Measurements from ENCODE around the gene DVL1. TPM values are rescaled to one million over a fixed set of nuclear protein-coding genes. Genes with fewer than 3 reads are reported as not detected.

DVL1 gene
- polyA plus RNA-seq, 3 donors, result 0.41 to 29.8 (median 0.55) TPM

DNA sequence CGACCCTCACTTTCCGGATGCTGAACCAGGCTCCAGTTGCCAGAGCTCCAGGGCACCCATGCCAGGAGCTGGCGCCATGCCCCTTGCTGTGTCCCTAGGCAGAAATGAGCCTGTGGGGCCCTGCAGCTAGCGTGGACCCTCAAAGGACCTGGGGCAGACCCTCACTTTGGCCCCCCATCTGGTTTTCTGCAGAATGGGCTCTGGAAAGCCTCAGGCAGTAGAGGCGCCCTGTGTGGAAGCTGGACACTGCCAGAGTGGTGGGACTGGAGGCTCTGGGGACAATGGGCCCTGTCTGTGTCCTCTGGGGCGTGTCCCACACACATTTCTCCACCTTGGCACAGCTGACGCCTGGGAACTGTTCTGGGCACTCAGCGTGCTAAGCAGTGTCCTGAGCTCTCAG lies 32.1 kb upstream of the DVL1 start:
- 86% methylated on average over 8 of the region's 8 CpGs for WGBS (ENCODE audit: insufficient coverage)
- H3K9me3 Mint-ChIP-seq, result no peaks in the 10 kb centered on the region
- Histone ChIP-seq H3K27ac (ENCODE audit: low read depth in 1 of 2, low read length in 2 of 2) (no peak overlapping the region), H3K27me3 (ENCODE audit: control insufficient read depth in 2 of 2, insufficient read depth in 2 of 2, low read length in 2 of 2) (no peaks in the 10 kb centered on the region), H2AFZ (ENCODE audit: insufficient read depth, low read depth, low read length, poor library complexity, severe bottlenecking) (no peak overlapping the region), H3K4me2 (replicated peaks; ENCODE audit: extremely low read depth, low read length, poor library complexity, severe bottlenecking) (no peak overlapping the region), H3K36me3 (replicated peaks in 1 of 2; ENCODE audit: control insufficient read depth in 1 of 2, insufficient read depth in 2 of 2, low read length in 2 of 2) (peaks cover 11 to 22% of the 10 kb centered on the region in 2 donors), H3K4me3 (replicated peaks in 1 of 3; ENCODE audit: low read depth in 2 of 3, low read length in 3 of 3) (no peak overlapping the region), H4K20me1 (ENCODE audit: insufficient read depth, low read length) (peaks cover 11% of the 10 kb centered on the region), H3K9ac (ENCODE audit: insufficient read depth, low read length, poor library complexity, severe bottlenecking) (no peak overlapping the region), H3K79me2 (ENCODE audit: insufficient read depth, low read length) (peaks cover 6% of the 10 kb centered on the region), H3K4me1 (ENCODE audit: control insufficient read depth in 1 of 2, insufficient read depth in 2 of 2, low read length in 2 of 2) (no peaks in the 10 kb centered on the region), H3K9me3 (replicated peaks in 1 of 2; ENCODE audit: control insufficient read depth in 1 of 2, insufficient read depth in 1 of 2, low read length in 2 of 2) (no peaks in the 10 kb centered on the region)
- TF ChIP-seq CTCF (IDR thresholded peaks at IDR 0.05), result no peak
- intact Hi-C loops (cut with micrococcal nuclease), result no loop called here
- peaks cover 13 to 19% of the 10 kb centered on the region in 2 donors for H3K36me3 Mint-ChIP-seq
- no peak overlapping the region for H3K4me3 Mint-ChIP-seq
- peaks cover 0 to 2% (median 0%) of the 10 kb centered on the region in 3 donors for H3K27me3 Mint-ChIP-seq (ENCODE audit: low read depth in 3 of 3)
- H3K27ac Mint-ChIP-seq, result no peak overlapping the region
- DNase-seq, result no peak
- no peaks in the 10 kb centered on the region for H3K4me1 Mint-ChIP-seq

GRCh38 chr1:1380860-1381259 lies 31.6 kb upstream of the DVL1 start:
- Mint-ChIP-seq H3K27ac (no peak overlapping the region), H3K9me3 (no peaks in the 10 kb centered on the region), H3K27me3 (ENCODE audit: low read depth in 3 of 3) (peaks cover 0 to 2% (median 0%) of the 10 kb centered on the region in 3 donors), H3K36me3 (peaks cover 9 to 15% of the 10 kb centered on the region in 2 donors), H3K4me3 (no peak overlapping the region), H3K4me1 (no peaks in the 10 kb centered on the region)
- H3K27ac ChIP-seq (ENCODE audit: low read depth in 1 of 2, low read length in 2 of 2), result no peak overlapping the region
- H3K9ac ChIP-seq (ENCODE audit: insufficient read depth, low read length, poor library complexity, severe bottlenecking), result no peak overlapping the region
- no peak for TF ChIP-seq CTCF (IDR thresholded peaks at IDR 0.05)
- no peak for DNase-seq
- peaks cover 2 to 4% of the 10 kb centered on the region in 2 donors for H3K4me1 ChIP-seq (ENCODE audit: control insufficient read depth in 1 of 2, insufficient read depth in 2 of 2, low read length in 2 of 2)
- peaks cover 7 to 18% of the 10 kb centered on the region in 2 donors for H3K36me3 ChIP-seq (replicated peaks in 1 of 2; ENCODE audit: control insufficient read depth in 1 of 2, insufficient read depth in 2 of 2, low read length in 2 of 2)
- no peaks in the 10 kb centered on the region for H3K9me3 ChIP-seq (replicated peaks in 1 of 2; ENCODE audit: control insufficient read depth in 1 of 2, insufficient read depth in 1 of 2, low read length in 2 of 2)
- H3K27me3 ChIP-seq (ENCODE audit: control insufficient read depth in 2 of 2, insufficient read depth in 2 of 2, low read length in 2 of 2), result no peaks in the 10 kb centered on the region
- no peak overlapping the region for H3K4me3 ChIP-seq (replicated peaks in 1 of 3; ENCODE audit: low read depth in 2 of 3, low read length in 3 of 3)
- H3K79me2 ChIP-seq (ENCODE audit: insufficient read depth, low read length), result peaks cover 6% of the 10 kb centered on the region
- H2AFZ ChIP-seq (ENCODE audit: insufficient read depth, low read depth, low read length, poor library complexity, severe bottlenecking), result no peak overlapping the region
- H4K20me1 ChIP-seq (ENCODE audit: insufficient read depth, low read length), result peaks cover 7% of the 10 kb centered on the region
- intact Hi-C loops (cut with micrococcal nuclease), result no loop called here
- no peak overlapping the region for H3K4me2 ChIP-seq (replicated peaks; ENCODE audit: extremely low read depth, low read length, poor library complexity, severe bottlenecking)
- WGBS (ENCODE audit: insufficient coverage), result 97% methylated on average over 16 of the region's 16 CpGs

Measured in CD14-positive monocyte (primary cell).